Fibroblast of lung (primary cell): ENCODE results near the gene SLC22A14. TPM values are rescaled to one million over a fixed set of nuclear protein-coding genes. Genes with fewer than 3 reads are reported as not detected.
"Not testable (repeated sequence)": the region's sequence is repeated elsewhere in the genome, so short reads cannot be mapped to it uniquely, and the experiment has no call there.

Source experiments
- DNase-seq, 2 donors: peaks; one replicate each; pipeline versions ENCODE4 v3.0.0 to v3.0.0-alpha.2; 2010; ENCODE audit warnings: low read depth in 2 of 2
- H2AFZ ChIP-seq: 2 replicates; pipeline ENCODE4 v1.5.1; 2012; ENCODE audit warnings: low read length, control low read depth, inconsistent platforms
- H3K27ac ChIP-seq: 2 replicates; pipeline ENCODE4 v1.5.1; 2011; ENCODE audit warnings: low read length, control low read depth; ENCODE audit not compliant: insufficient read depth
- H3K27me3 ChIP-seq: 2 replicates; pipeline ENCODE4 v1.5.1; 2011; ENCODE audit warnings: mild to moderate bottlenecking, low read length; ENCODE audit not compliant: control insufficient read depth, insufficient read depth
- H3K36me3 ChIP-seq: 2 replicates; pipeline ENCODE4 v1.5.1; 2011; ENCODE audit warnings: low read length; ENCODE audit not compliant: control insufficient read depth, insufficient read depth
- H3K4me1 ChIP-seq: 2 replicates; pipeline ENCODE4 v1.5.1; 2011; ENCODE audit warnings: low read length; ENCODE audit not compliant: control insufficient read depth, insufficient read depth; ENCODE audit errors: extremely low read depth
- H3K4me2 ChIP-seq: 2 replicates; pipeline ENCODE4 v1.5.1; 2011; ENCODE audit warnings: low read length, control low read depth; ENCODE audit not compliant: insufficient read depth; ENCODE audit errors: extremely low read depth
- H3K4me3 ChIP-seq, 4 experiments: fragments of 200-600 bp in 1 of 4; sonication (generic) in 1 of 4; replicated peaks in 1 of 4; 2 replicates each; pipeline ENCODE4 v1.5.1; 2011 to 2016; ENCODE audit warnings: low read length in 4 of 4, low read depth in 3 of 4, mild to moderate bottlenecking in 3 of 4, control low read depth in 2 of 4, inconsistent platforms in 1 of 4, mixed read lengths in 1 of 4; ENCODE audit not compliant: insufficient read depth in 1 of 4; ENCODE audit errors: control extremely low read depth in 1 of 4
- H3K79me2 ChIP-seq: 2 replicates; pipeline ENCODE4 v1.5.1; 2012; ENCODE audit warnings: mild to moderate bottlenecking, low read length, inconsistent platforms; ENCODE audit not compliant: control insufficient read depth, insufficient read depth
- H3K9ac ChIP-seq: 2 replicates; pipeline ENCODE4 v1.5.1; 2011; ENCODE audit warnings: mild to moderate bottlenecking, low read length, control low read depth; ENCODE audit not compliant: insufficient read depth
- H3K9me3 ChIP-seq: 2 replicates; pipeline ENCODE4 v1.5.1; 2012; ENCODE audit warnings: low read depth, low read length; ENCODE audit not compliant: control insufficient read depth, insufficient read depth
- H4K20me1 ChIP-seq: 2 replicates; pipeline ENCODE4 v1.5.1; 2011; ENCODE audit warnings: low read length; ENCODE audit not compliant: control insufficient read depth, insufficient read depth; ENCODE audit errors: extremely low read depth
- CTCF ChIP-seq, 2 donors: IDR thresholded peaks in 1 of 2; conservative IDR thresholded peaks in 1 of 2; 1 replicate in 1 of 2; 2 replicates in 1 of 2; pipeline ENCODE4 v1.5.1; 2011 to 2012; ENCODE audit warnings: low read length in 2 of 2, control low read depth in 1 of 2, inconsistent platforms in 1 of 2, low read depth in 1 of 2, mild to moderate bottlenecking in 1 of 2
- EZH2 ChIP-seq: IDR thresholded peaks from 2 replicates; pipeline ENCODE4 v1.5.1; 2012; ENCODE audit warnings: low read length, control low read depth, mild to moderate bottlenecking; ENCODE audit errors: missing control alignments
- polyA plus RNA-seq, 2 donors: library from polyadenylated mRNA; depleted of rRNA in 1 of 2; stranded (reverse) in 1 of 2; unstranded in 1 of 2; fragments of >200 nt; gene quantifications; 2 replicates each; pipeline ENCODE4 v1.2.1, GENCODE V29; 2011 to 2012; ENCODE audit warnings: missing spikeins in 1 of 2
- total RNA-seq: library from RNA; depleted of rRNA; stranded (reverse); fragments of >200 nt; gene quantifications from 2 replicates; pipeline ENCODE4 v1.2.1, GENCODE V29; 2014

Gene SLC22A14
- total and polyA plus RNA-seq, 2 donors (not counting 1 experiment from before 2014, with no cell fraction given), result 0.17 TPM; not detected in 1

- H3K79me2 ChIP-seq, result no peaks in the 10 kb centered on the region
- no peaks in the 10 kb centered on the region for H3K4me1 ChIP-seq
- H4K20me1 ChIP-seq, result no peaks in the 10 kb centered on the region
- no peak overlapping the region for H3K9ac ChIP-seq
- DNase-seq, result no peak
- no peaks in the 10 kb centered on the region for H3K9me3 ChIP-seq
- H3K27me3 ChIP-seq, result no peaks in the 10 kb centered on the region
- H3K27ac ChIP-seq, result no peak overlapping the region
- H2AFZ ChIP-seq, result no peak overlapping the region
- TF ChIP-seq CTCF (conservative IDR thresholded peaks at IDR 0.05 in 1 of 2, IDR thresholded peaks at IDR 0.05 in 1 of 2; ENCODE audit: low read depth in 1 of 2, low read length in 2 of 2) (no peak), EZH2 (no peak)
- H3K4me3 ChIP-seq, result no peak overlapping the region
- H3K36me3 ChIP-seq, result no peaks in the 10 kb centered on the region
- no peak overlapping the region for H3K4me2 ChIP-seq
These were observed 34.5 kb downstream of the SLC22A14 start for GRCh38 chr3:38316356-38317191.

GRCh38 chr3:38317192-38317759 lies 35.2 kb downstream of the SLC22A14 start:
- peak in 1 of 2 donors; percentile 55 for DNase-seq
- Histone ChIP-seq H3K4me2 (no peak overlapping the region), H4K20me1 (no peaks in the 10 kb centered on the region), H3K27me3 (peaks cover 2% of the 10 kb centered on the region), H3K4me1 (no peaks in the 10 kb centered on the region), H3K9ac (no peak overlapping the region), H3K36me3 (no peaks in the 10 kb centered on the region), H3K79me2 (no peaks in the 10 kb centered on the region), H3K9me3 (no peaks in the 10 kb centered on the region), H3K4me3 (no peak overlapping the region), H3K27ac (no peak overlapping the region), H2AFZ (no peak overlapping the region)
- TF ChIP-seq EZH2, result no peak
- TF ChIP-seq CTCF (conservative IDR thresholded peaks at IDR 0.05 in 1 of 2, IDR thresholded peaks at IDR 0.05 in 1 of 2; ENCODE audit: low read depth in 1 of 2, low read length in 2 of 2), result no peak

GRCh38 chr3:38318766-38319671 lies 36.9 kb downstream of the SLC22A14 start:
- no peak for DNase-seq
- no peaks in the 10 kb centered on the region for H3K79me2 ChIP-seq
- TF ChIP-seq EZH2, result no peak
- no peak for TF ChIP-seq CTCF (conservative IDR thresholded peaks at IDR 0.05 in 1 of 2, IDR thresholded peaks at IDR 0.05 in 1 of 2; ENCODE audit: low read depth in 1 of 2, low read length in 2 of 2)
- H3K4me1 ChIP-seq, result no peaks in the 10 kb centered on the region
- H2AFZ ChIP-seq, result no peak overlapping the region
- no peak overlapping the region for H3K9ac ChIP-seq
- no peak overlapping the region for H3K27ac ChIP-seq
- H3K4me3 ChIP-seq, result no peak overlapping the region
- H3K4me2 ChIP-seq, result no peak overlapping the region
- H4K20me1 ChIP-seq, result no peaks in the 10 kb centered on the region
- no peaks in the 10 kb centered on the region for H3K36me3 ChIP-seq
- no peaks in the 10 kb centered on the region for H3K9me3 ChIP-seq
- H3K27me3 ChIP-seq, result peaks cover 2% of the 10 kb centered on the region

GRCh38 chr3:38320638-38321037 lies 38.5 kb downstream of the SLC22A14 start:
- not testable (repeated sequence) for H4K20me1 ChIP-seq, H3K27ac ChIP-seq, H3K9me3 ChIP-seq, H3K79me2 ChIP-seq, H2AFZ ChIP-seq, H3K27me3 ChIP-seq, DNase-seq, H3K4me3 ChIP-seq, H3K4me2 ChIP-seq, H3K9ac ChIP-seq, H3K4me1 ChIP-seq, H3K36me3 ChIP-seq
